AG04449 (cell line): ENCODE measurements around the gene DNAH12.
"Not testable (repeated sequence)": the region's sequence is repeated elsewhere in the genome, so short reads cannot be mapped to it uniquely, and the experiment has no call there.

Experiments
- CTCF ChIA-PET: fragments of 350-600 bp; formaldehyde crosslinking; extraction: SDS; loops from one replicate; lab custom pipeline; 2021; ENCODE audit warnings: antibody characterized with exemption; lab: Yijun Ruan, JAX
- POLR2A ChIA-PET: fragments of 400-600, 350-600 bp; formaldehyde crosslinking; extraction: SDS; loops from one replicate; lab custom pipeline; 2020; ENCODE audit warnings: antibody characterized with exemption, inconsistent platforms; lab: Yijun Ruan, JAX
- DNase-seq: peaks from one replicate; pipeline ENCODE4 v3.0.0-alpha.2; 2010; ENCODE audit warnings: low read depth, low spot score
- H3K4me3 ChIP-seq: 2 replicates; pipeline ENCODE4 v1.5.1; 2011; ENCODE audit warnings: low read depth, mild to moderate bottlenecking, control low read depth, low read length
- CTCF ChIP-seq: IDR thresholded peaks from one replicate; pipeline ENCODE4 v1.5.1; 2011; ENCODE audit warnings: mild to moderate bottlenecking, moderate library complexity, low read length, control low read depth, inconsistent platforms; ENCODE audit not compliant: insufficient read depth; ENCODE audit errors: missing control alignments

The DNAH12 gene

GRCh38 chr3:57354768-57355167 is 189.4 kb downstream of the DNAH12 start:
- no peak for DNase-seq
- no peak overlapping the region for H3K4me3 ChIP-seq
- no peak for TF ChIP-seq CTCF
- POLR2A ChIA-PET: no interaction called here
- CTCF ChIA-PET: no interaction called here

- ChIA-PET CTCF (interaction anchor here (0.6 kb wide), 1 partner anchor 180 kb away, joined by 3 read pairs; no protein-coding TSS in a partner anchor), POLR2A (no interaction called here)
- DNase-seq: no peak
- no peak overlapping the region for H3K4me3 ChIP-seq
- TF ChIP-seq CTCF: no peak
Measured at GRCh38 chr3:57350271-57350670, 193.9 kb downstream of the DNAH12 start.

- DNase-seq, H3K4me3 ChIP-seq, POLR2A ChIA-PET, CTCF ChIA-PET: not testable (repeated sequence)
Measured at GRCh38 chr3:57339071-57339642, 205.0 kb downstream of the DNAH12 start.

GRCh38 chr3:57338272-57339070 is 205.7 kb downstream of the DNAH12 start:
- DNase-seq, CTCF ChIA-PET, H3K4me3 ChIP-seq, POLR2A ChIA-PET: not testable (repeated sequence)

- CTCF ChIA-PET: interaction anchor here (1.1 kb wide), 1 partner anchor 183 kb away, joined by 3 read pairs; no protein-coding TSS in a partner anchor
- no peak for TF ChIP-seq CTCF
- DNase-seq: no peak
- POLR2A ChIA-PET: no interaction called here
- H3K4me3 ChIP-seq: no peak overlapping the region
Measured at GRCh38 chr3:57335283-57335938, 208.7 kb downstream of the DNAH12 start.

- TF ChIP-seq CTCF: no peak
- CTCF ChIA-PET: no interaction called here
- no peak overlapping the region for H3K4me3 ChIP-seq
- no peak for DNase-seq
- POLR2A ChIA-PET: no interaction called here
Measured at GRCh38 chr3:57331078-57331610, 213.0 kb downstream of the DNAH12 start.

- POLR2A ChIA-PET, CTCF ChIA-PET, H3K4me3 ChIP-seq, DNase-seq: not testable (repeated sequence)
Measured at GRCh38 chr3:57326498-57326897, 217.6 kb downstream of the DNAH12 start.
